SK-N-SH treated with all-trans-retinoic acid at 6 μM for 48 hours (cell line): ENCODE results near the gene SRP54.

ENCODE experiments used
- ATAC-seq: fragments of 200-7000 bp; cut with Tn5 transposase; 3 replicates; pipeline ENCODE4 v1.9.1; 2020; ENCODE audit warnings: mild to moderate bottlenecking, moderate library complexity
- ARNTL ChIP-seq: fragments of 450-650 bp; formaldehyde crosslinking; IDR thresholded peaks from 2 replicates; pipeline ENCODE4 v1.5.0; 2020; ENCODE audit warnings: low read depth, mild to moderate bottlenecking, moderate library complexity, borderline replicate concordance
- BACH2 ChIP-seq: fragments of 250-450 bp; sonication (Bioruptor Pico); IDR thresholded peaks from 2 replicates; pipeline ENCODE4 v1.9.0; 2021; ENCODE audit warnings: mild to moderate bottlenecking, borderline replicate concordance
- CREB5 ChIP-seq: fragments of 250-450 bp; sonication (Bioruptor Pico); IDR thresholded peaks from 2 replicates; pipeline ENCODE4 v1.5.1; 2020; ENCODE audit warnings: low read depth, mild to moderate bottlenecking, moderate library complexity
- CSDC2 ChIP-seq: fragments of 250-450 bp; sonication (Bioruptor Pico); IDR thresholded peaks from 2 replicates; pipeline ENCODE4 v1.5.0; 2020; ENCODE audit warnings: mild to moderate bottlenecking, moderate library complexity
- CSRNP3 ChIP-seq: fragments of 250-450 bp; sonication (Bioruptor Pico); IDR thresholded peaks from 2 replicates; pipeline ENCODE4 v1.5.1; 2021; ENCODE audit warnings: mild to moderate bottlenecking, moderate library complexity
- ESRRG ChIP-seq: fragments of 250-450 bp; sonication (Bioruptor Pico); IDR thresholded peaks from 2 replicates; pipeline ENCODE4 v1.6.1; 2021; ENCODE audit warnings: mild to moderate bottlenecking
- GLIS3 ChIP-seq: fragments of 250-450 bp; sonication (Bioruptor Pico); IDR thresholded peaks from 2 replicates; pipeline ENCODE4 v1.5.0; 2020; ENCODE audit warnings: mild to moderate bottlenecking, moderate library complexity
- ISL1 ChIP-seq: fragments of 250-450 bp; sonication (Bioruptor Pico); IDR thresholded peaks from 2 replicates; pipeline ENCODE4 v2.1.2; 2022; ENCODE audit warnings: mild to moderate bottlenecking, moderate library complexity
- PATZ1 ChIP-seq: fragments of 250-450 bp; sonication (Bioruptor Pico); IDR thresholded peaks from 2 replicates; pipeline ENCODE4 v1.8.0; 2020; ENCODE audit warnings: mild to moderate bottlenecking, moderate library complexity, borderline replicate concordance
- POU6F1 ChIP-seq: fragments of 250-450 bp; sonication (Bioruptor Pico); IDR thresholded peaks from 2 replicates; pipeline ENCODE4 v1.8.0; 2021; ENCODE audit warnings: low read depth, mild to moderate bottlenecking, moderate library complexity, borderline replicate concordance
- PPARA ChIP-seq: fragments of 250-450 bp; sonication (Bioruptor Pico); IDR thresholded peaks from 2 replicates; pipeline ENCODE4 v1.5.0; 2020; ENCODE audit warnings: mild to moderate bottlenecking, borderline replicate concordance
- RARB ChIP-seq: fragments of 250-450 bp; sonication (Bioruptor Pico); IDR thresholded peaks from 2 replicates; pipeline ENCODE4 v1.8.0; 2021; ENCODE audit warnings: mild to moderate bottlenecking, moderate library complexity
- SNAI2 ChIP-seq: fragments of 250-450 bp; sonication (Bioruptor Pico); IDR thresholded peaks from 2 replicates; pipeline ENCODE4 v1.5.0; 2020; ENCODE audit warnings: mild to moderate bottlenecking, moderate library complexity
- TCF4 ChIP-seq: fragments of 250-450 bp; sonication (Bioruptor Pico); IDR thresholded peaks from 2 replicates; pipeline ENCODE4 v1.8.0; 2021; ENCODE audit warnings: mild to moderate bottlenecking, moderate library complexity, borderline replicate concordance
- TOX ChIP-seq: fragments of 250-450 bp; sonication (Bioruptor Pico); IDR thresholded peaks from 2 replicates; pipeline ENCODE4 v1.8.0; 2021; ENCODE audit warnings: mild to moderate bottlenecking, moderate library complexity, borderline replicate concordance
- TSHZ2 ChIP-seq: fragments of 250-450 bp; sonication (Bioruptor Pico); IDR thresholded peaks from 2 replicates; pipeline ENCODE4 v1.5.0; 2020; ENCODE audit warnings: mild to moderate bottlenecking, moderate library complexity
- ZC3H10 ChIP-seq: fragments of 250-450 bp; sonication (Bioruptor Pico); IDR thresholded peaks from 2 replicates; pipeline ENCODE4 v1.5.1; 2021; ENCODE audit warnings: mild to moderate bottlenecking, moderate library complexity
- ZFP3 ChIP-seq: fragments of 250-450 bp; sonication (Bioruptor Pico); IDR thresholded peaks from 2 replicates; pipeline ENCODE4 v1.5.0; 2020; ENCODE audit warnings: mild to moderate bottlenecking, moderate library complexity
- ZFP30 ChIP-seq: fragments of 450-650 bp; formaldehyde crosslinking; IDR thresholded peaks from 2 replicates; pipeline ENCODE4 v1.5.0; 2022; ENCODE audit warnings: mild to moderate bottlenecking, moderate library complexity
- ZNF565 ChIP-seq: fragments of 450-650 bp; formaldehyde crosslinking; conservative IDR thresholded peaks from 2 replicates; pipeline ENCODE4 v1.5.0; 2020; ENCODE audit warnings: low read depth, mild to moderate bottlenecking, moderate library complexity
- ZNF70 ChIP-seq: fragments of 450-650 bp; formaldehyde crosslinking; IDR thresholded peaks from 2 replicates; pipeline ENCODE4 v1.5.0; 2020; ENCODE audit warnings: mild to moderate bottlenecking, moderate library complexity
- ZNF8 ChIP-seq: fragments of 450-650 bp; formaldehyde crosslinking; IDR thresholded peaks from 2 replicates; pipeline ENCODE4 v1.5.0; 2020; ENCODE audit warnings: mild to moderate bottlenecking, moderate library complexity

Gene SRP54

GRCh38 chr14:35068238-35069012 is 85.6 kb downstream of the SRP54 start:
- TF ChIP-seq ZFP3 (no peak), PPARA (CRISPR knock-in tag) (no peak), SNAI2 (CRISPR knock-in tag) (no peak), ESRRG (CRISPR knock-in tag) (no peak), ARNTL (CRISPR knock-in tag) (no peak), TCF4 (CRISPR knock-in tag) (no peak), ZNF8 (CRISPR knock-in tag) (no peak)
- no peak for ATAC-seq

GRCh38 chr14:35072226-35072625 is 89.4 kb downstream of the SRP54 start:
- no peak for TF ChIP-seq TCF4 (CRISPR knock-in tag)
- TF ChIP-seq GLIS3 (CRISPR knock-in tag): no peak
- TF ChIP-seq SNAI2 (CRISPR knock-in tag): no peak
- TF ChIP-seq ESRRG (CRISPR knock-in tag): no peak
- no peak for TF ChIP-seq BACH2 (CRISPR knock-in tag)
- TF ChIP-seq POU6F1 (CRISPR knock-in tag): no peak
- no peak for TF ChIP-seq CSRNP3
- TF ChIP-seq RARB: no peak
- ATAC-seq: no peak

GRCh38 chr14:35073486-35073885 is 90.7 kb downstream of the SRP54 start:
- no peak for ATAC-seq
- TF ChIP-seq CREB5 (CRISPR knock-in tag): no peak
- no peak for TF ChIP-seq ISL1 (CRISPR knock-in tag)
- no peak for TF ChIP-seq ARNTL (CRISPR knock-in tag)
- TF ChIP-seq ZNF70 (CRISPR knock-in tag): no peak
- TF ChIP-seq ZFP3: no peak
- TF ChIP-seq GLIS3 (CRISPR knock-in tag): no peak
- TF ChIP-seq BACH2 (CRISPR knock-in tag): no peak
- no peak for TF ChIP-seq CSDC2 (CRISPR knock-in tag)
- no peak for TF ChIP-seq SNAI2 (CRISPR knock-in tag)
- no peak for TF ChIP-seq TOX (CRISPR knock-in tag)
- TF ChIP-seq TSHZ2 (CRISPR knock-in tag): no peak
- no peak for TF ChIP-seq POU6F1 (CRISPR knock-in tag)
- no peak for TF ChIP-seq PATZ1
- TF ChIP-seq ZNF565 (CRISPR knock-in tag): no peak
- TF ChIP-seq ZFP30 (CRISPR knock-in tag): no peak
- TF ChIP-seq ZNF8 (CRISPR knock-in tag): no peak
- no peak for TF ChIP-seq CSRNP3
- no peak for TF ChIP-seq ZC3H10 (CRISPR knock-in tag)
- no peak for TF ChIP-seq PPARA (CRISPR knock-in tag)
- TF ChIP-seq TCF4 (CRISPR knock-in tag): no peak
